ENCODE measurements around the gene SLC16A5.

- TF ChIP-seq, protein P1, sequence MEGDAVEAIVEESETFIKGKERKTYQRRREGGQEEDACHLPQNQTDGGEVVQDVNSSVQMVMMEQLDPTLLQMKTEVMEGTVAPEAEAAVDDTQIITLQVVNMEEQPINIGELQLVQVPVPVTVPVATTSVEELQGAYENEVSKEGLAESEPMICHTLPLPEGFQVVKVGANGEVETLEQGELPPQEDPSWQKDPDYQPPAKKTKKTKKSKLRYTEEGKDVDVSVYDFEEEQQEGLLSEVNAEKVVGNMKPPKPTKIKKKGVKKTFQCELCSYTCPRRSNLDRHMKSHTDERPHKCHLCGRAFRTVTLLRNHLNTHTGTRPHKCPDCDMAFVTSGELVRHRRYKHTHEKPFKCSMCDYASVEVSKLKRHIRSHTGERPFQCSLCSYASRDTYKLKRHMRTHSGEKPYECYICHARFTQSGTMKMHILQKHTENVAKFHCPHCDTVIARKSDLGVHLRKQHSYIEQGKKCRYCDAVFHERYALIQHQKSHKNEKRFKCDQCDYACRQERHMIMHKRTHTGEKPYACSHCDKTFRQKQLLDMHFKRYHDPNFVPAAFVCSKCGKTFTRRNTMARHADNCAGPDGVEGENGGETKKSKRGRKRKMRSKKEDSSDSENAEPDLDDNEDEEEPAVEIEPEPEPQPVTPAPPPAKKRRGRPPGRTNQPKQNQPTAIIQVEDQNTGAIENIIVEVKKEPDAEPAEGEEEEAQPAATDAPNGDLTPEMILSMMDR (IDR thresholded peaks at IDR 0.05), result no peak
- no peak for TF ChIP-seq POLR2A (IDR thresholded peaks at IDR 0.05)
These were observed 39.2 kb downstream of the SLC16A5 start for GRCh38 chr17:75126954-75127353.
